Anterior cingulate cortex (tissue), 58 donors: ENCODE measurements around the gene AK9.
"Not testable (repeated sequence)": the region's sequence is repeated elsewhere in the genome, so short reads cannot be mapped to it uniquely, and the experiment has no call there.

Source experiments
- DNase-seq, 58 donors: peaks; one replicate each; lab custom pipeline; 2025; lab: John Stamatoyannopoulos, UW

The AK9 gene

DNA sequence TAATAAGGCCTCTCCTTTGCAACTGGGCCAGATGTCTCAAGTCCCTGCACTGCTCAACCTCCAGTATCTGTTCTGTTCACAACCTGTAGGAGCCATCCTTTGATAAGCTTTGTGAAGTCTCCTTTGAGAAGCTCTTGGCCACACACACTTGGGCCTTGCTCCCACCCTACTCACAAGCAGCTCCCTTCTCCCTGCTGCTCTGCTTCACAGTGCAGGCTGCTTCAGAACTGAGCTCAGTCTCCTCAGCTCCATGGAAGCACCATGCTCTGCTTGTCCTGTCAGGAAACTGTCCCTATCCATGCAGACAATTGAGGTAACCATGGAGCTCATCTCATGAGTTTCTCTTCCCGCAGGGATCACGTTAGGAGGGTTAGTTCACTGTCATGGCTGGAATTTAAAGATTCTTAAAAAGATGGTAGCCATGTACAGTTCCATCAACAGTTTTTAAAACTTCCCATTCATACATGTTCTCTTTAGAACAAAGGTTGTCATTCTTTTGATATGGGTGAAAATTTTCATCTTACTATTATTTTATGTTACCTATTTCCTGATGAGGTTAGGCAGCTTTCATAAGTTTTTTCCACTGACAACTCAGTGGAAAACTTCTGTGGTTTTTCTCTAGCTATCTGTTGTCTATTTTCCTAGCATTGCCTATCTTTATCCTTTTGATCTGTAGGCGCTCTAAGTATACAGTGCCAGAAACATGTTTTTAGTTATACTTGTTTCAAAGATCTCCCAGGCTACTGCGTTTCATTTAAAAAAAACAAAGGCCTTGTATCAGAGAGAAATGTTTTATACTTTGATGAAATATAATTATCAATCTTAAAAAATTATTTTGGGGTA is 62.6 kb downstream of the AK9 start:
- DNase-seq: no peak

DNA sequence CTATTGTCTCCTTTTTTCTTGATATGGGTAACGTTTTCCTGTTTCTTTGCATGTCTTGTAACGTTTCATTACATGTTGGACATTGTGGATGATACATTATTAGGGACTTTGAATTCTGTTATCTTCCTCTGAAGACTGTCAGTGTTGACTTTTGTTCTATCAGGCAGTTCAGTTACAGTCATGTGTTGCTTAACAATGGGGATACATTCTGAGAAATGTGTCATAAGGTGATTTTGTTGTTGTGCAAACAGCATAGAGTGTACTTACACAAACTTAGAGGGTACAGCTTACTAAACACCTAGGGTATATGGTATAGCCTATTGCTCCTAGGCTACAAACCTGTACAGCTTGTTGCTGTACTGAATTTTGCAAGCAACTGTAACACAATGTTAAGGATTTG is 64.7 kb downstream of the AK9 start:
- no peak for DNase-seq

DNA sequence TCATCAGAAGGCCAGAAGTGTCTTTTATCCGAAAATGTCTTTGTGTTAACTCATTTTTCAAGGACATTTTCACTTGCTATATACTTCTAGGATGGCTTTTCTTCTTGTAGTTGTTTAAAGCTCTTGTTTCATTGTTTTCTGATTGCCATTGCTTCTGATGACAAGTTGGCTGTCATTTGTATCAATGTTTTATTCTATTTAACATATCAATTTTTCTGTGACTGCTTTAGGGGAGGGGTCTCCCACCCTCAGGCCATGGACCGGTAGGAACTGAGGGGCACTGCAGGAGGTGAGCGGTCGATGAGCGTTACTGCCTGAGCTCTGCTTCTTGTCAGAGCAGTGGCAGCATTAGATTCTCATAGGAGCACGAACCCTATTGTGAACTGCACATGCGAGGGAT is 65.8 kb downstream of the AK9 start:
- no peak for DNase-seq

DNA sequence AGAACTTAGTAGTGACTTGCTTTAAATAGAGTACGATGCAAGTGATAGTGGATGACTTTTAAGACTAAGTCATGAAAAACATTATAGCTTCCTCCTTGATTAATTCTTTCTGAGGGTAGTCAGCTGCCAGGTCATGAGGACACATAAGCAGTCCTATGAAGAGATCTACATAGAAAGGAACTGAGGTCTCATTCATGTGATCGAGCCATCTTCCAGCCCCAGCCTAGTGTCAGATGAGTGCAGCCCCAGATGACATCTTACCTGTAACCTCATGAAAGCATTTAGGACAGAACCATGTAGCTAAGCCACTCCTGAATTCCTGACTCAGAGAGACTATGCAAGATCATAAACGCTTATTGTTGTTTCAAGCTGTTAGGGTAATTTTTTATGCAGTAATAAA is 67.7 kb downstream of the AK9 start:
- DNase-seq: no peak

DNA sequence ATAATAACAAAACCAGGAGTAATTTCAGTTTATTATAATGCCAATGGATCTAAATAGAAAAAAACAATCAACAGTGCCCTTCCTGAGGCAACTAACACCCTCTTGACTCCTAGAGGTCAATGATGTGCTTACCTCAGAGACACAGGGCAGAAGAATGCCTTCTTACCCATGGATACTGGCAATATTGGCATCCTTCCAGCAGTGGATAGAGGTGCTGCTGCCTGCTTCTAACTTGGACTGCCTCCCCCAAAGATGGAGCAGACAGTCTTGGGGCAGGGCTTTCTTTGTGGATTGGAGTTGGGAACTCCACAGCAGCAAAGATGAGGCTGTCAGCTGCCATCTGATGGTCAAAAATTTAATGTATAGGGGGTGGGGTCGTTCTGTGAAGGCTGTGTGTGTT is 78.7 kb downstream of the AK9 start:
- DNase-seq: no peak

DNA sequence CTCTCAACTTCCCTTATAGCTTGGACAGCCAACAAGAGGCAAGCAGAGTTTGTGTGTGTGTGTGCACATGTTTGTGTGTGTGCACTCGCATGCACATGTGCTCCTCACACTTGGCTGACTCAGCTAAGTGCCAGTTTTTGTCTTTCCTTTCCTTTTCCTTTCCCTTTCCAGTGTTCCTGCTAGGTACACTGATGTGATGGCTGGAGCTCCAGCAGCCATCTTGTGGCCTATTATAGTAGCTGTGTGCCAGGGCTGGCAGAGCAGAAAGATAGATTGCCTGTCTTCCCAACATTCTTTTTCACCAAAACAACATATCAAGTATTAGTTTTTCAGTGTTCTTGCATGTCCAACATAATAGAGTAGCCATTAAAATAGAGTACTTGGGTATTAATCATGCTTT is 79.5 kb downstream of the AK9 start:
- DNase-seq: no peak

DNA sequence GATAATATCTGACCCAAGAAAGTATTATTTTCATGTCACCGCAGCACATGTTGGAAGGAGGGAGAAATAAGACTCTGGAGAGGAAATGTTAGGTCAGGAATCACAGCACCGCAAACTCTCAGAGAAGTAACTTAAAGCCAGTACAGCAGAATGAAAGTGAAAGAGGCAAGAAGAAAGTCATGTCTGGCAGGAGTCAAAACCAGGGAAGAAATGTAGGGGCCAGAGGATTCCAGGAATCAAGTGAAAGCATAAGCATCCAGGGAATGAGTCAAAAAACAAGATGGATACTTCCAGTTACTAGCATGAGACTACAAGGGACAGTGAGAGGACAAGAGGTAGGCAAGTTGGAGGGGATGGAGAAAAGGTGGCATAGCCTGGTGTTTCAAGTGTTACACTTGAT is 80.4 kb downstream of the AK9 start:
- no peak for DNase-seq

DNA sequence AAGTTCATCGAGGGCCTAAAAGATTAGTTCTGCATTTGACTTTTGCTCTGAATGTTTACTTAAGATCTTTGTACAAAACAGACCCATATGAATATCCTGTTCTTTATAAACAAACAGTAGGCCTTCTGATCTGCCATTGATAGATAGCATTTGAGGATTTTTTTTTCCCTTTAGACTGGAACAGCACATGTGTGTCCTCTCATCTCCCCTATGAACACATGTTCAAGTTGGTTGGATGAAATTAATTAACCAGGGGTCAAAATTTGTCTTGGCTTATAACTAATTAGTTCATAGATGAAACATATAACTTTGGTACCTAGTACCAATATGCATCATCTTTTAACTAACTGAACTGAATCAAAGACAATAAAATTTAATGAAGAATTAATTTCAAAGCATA is 81.3 kb downstream of the AK9 start:
- DNase-seq: no peak

DNA sequence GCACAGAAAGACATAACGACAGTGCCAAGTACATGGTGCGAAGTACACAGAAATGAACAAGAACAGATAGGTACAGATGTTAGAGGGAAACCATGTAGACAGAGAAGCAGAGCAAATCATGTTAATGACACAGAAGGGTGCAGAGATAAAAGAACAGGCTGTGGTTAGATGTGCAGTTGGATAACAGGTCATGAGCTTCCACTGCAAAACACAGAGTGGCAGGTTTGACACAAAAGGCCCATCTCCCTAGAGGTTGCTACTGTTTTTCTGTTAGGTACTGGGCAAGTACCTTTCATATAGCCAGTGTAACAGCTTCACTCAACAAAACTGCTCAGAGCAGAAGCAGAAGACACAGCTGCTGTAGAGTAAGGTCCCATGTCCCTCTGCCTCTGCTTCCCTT is 84.6 kb downstream of the AK9 start:
- no peak for DNase-seq

DNA sequence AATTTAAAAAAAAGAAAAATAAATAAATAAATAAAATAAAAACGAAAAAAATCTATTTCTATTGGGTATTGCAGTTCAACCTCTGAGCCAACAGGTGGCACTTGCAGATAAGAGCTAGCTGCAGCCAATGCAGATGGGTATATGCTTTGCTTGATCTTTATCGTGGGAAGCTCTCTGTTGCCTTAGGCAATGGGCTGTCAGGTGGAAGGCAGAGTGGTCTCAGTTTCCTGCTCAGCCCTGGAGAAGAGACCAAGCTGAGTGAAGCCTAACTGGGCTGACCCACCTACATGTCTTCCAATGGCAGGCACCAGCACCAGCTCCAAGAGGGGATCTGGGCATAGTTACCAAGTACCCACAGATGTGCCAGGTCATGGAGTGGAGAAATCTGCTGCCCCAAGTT is 95.0 kb downstream of the AK9 start:
- DNase-seq: no peak

DNA sequence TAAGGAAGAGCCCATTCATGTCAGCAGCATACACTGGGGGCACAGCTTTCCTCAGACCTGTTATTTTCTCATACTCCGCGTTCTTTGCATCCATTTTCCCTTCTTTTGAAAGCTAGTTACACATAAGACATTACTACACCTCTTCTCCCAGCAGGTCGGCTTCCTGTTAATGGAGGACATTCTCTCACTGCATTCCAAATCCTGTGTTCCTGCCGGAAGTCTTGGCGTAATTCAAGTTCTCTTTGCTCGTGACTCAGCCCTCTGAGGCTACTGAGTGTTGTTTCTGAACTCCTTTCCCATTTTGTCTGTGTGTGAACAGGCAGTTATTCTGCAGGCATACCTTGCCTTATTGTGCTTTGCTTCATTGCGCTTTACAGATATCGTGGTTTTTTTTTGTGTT is 110.5 kb downstream of the AK9 start:
- DNase-seq: no peak

DNA sequence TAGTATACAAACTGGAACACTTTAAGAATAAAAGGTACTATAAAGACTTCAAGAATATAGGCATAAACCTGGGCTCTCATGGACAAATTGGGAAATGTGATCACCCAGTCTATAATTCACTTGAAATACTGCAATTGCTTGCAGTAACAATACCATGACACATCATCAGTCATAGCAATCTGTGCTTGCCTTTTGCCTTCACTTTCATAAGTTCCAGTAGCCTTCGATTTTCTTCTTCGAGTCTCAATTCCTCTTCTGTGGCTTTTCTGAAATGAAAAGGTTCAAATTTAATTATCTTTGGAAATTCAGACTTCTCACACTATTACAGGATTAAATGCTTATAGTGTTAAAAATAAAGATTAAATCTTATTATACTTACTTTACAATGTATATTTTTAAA is 111.6 kb downstream of the AK9 start:
- DNase-seq: no peak

DNA sequence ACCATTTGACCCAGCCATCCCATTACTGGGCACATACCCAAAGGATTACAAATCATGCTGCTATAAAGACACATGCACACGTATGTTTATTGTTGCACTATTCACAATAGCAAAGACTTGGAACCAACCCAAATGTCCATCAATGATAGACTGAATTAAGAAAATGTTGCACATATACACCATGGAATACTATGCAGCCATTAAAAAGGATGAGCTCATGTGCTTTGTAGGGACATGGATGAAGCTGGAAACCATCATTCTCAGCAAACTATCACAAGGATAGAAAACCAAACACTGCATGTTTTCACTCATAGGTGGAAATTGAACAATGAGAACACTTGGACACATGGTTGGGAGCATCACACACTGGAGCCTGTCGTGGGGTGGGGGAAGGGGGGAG is 121.1 kb downstream of the AK9 start:
- DNase-seq: not testable (repeated sequence)

DNA sequence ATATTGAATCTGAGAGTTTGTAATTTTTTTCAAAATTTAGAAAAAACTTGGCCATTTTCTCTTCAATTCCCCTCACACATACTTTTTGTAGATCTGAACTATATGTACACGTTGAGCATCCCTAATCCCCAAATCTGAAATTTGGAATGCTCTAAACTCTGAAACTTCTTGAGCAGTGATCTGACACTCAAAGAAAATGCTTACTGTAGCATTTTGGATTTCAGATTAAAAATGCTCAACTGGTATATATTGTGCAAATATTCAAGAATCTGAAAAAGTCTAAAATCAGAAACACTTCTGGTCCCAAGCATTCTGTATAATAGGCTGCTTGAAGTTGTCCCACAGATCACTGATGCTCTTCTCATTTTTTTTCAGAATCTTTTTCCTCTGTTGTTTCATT is 129.2 kb downstream of the AK9 start:
- no peak for DNase-seq

DNA sequence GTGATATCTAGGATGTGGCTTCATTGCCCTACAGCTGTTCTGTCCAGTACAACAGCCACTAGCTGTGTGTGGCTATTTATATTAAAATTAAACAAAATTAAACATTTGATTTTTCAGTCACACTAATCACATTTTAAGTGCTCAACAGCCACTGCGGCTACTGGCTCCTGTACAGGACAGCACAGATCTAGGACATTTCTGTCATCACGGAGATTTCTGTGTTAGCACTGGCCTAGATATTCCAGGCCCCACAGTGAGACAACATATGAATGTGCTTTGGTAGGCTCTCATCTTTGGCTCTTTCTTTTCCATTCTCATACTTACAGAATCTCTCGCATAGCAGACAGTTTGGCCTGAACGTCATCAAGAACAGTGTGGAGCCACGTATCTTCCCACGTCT is 159.6 kb downstream of the AK9 start:
- peak in 2 of 58 donors; percentile 3 to 4 for DNase-seq

DNA sequence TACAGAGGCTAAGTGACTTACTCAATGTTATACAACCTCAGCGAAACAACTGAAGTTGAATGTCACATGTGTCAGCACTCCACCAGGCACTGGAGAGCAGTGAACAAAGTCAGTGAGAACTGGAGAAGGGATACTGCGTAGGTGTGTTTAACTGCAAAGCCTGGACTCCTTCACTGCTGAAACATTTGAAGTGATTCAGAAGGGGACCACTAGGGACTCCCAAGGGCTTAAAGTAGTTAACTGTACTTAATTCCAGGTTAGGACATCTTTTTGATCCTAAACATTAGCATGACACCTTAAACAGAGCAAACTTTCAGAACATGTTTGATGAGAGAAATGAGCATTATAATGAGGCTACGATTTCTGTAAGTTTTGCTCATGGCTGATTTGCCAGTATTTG is 163.0 kb downstream of the AK9 start:
- DNase-seq: no peak

DNA sequence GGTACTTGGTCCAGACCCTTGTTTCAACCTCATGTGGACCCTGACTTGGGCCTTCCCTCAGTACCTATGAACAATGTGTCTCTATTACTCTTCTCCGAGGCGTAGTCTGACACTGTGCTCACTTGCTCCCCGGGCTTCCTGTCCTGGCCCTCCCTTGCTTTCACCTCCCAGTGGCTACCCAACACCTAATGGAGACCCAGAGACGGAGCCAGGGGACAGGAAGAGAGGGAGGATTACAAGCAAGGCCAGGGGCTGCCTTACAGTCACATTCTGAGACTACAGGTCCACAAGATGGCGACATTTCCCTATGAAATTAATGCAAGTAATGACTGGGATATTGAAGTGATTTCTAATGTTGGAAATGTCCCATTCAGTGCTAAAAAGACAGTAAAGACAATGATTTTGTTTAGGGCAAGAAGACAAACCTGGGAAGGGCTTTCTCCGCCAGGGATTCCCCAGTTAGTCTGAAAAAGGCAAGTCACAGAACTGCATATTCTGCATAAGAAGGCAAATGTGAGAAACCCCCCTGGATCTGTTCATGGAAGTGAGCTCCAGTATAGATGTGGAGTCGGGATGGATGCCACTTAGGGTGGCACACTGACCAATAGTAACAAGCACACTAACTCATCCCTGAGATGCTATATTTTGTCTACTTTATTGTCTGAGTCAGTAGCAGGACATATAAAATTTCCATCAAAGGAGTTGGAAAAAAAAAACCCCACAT is 163.9 kb downstream of the AK9 start:
- peak in 20 of 58 donors; percentile 1 to 35 (median 4) for DNase-seq

DNA sequence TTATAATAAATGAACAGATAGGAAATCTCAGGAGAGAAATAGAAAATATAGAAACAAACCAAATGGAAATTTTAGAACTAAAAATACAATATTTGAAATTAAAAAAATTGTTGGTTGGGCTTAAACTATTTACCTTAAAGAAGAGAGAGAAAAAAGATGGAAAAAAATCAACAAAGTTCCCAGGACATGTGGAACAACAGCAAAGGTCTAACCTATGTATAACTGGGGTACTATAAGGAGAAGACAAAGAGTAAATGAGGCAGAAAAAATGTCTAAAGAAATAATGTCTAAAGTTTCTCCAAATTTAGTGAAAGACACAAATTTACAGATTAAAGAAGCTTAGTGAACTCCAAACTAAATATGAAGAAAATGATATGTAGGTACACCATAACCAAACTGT is 166.9 kb downstream of the AK9 start:
- DNase-seq: no peak

DNA sequence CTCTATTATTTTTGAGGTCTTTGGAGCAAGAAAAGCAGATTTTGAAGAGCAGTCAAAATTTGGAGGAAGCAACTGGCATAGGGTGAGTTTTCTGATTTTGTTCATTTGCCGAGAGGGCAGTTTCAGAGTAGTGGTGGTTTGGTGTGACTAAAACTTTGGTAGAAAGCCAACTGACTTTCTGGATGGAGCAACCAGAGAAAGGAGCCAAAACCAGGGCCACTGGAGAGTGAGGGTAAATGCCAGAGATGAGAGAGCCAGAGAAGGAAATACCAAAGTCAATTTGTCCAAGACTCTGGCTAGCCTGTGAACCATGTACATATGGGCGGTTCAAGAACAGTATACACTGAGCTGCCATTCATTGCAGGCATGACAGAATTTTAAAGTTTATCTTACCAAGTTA is 167.5 kb downstream of the AK9 start:
- no peak for DNase-seq

DNA sequence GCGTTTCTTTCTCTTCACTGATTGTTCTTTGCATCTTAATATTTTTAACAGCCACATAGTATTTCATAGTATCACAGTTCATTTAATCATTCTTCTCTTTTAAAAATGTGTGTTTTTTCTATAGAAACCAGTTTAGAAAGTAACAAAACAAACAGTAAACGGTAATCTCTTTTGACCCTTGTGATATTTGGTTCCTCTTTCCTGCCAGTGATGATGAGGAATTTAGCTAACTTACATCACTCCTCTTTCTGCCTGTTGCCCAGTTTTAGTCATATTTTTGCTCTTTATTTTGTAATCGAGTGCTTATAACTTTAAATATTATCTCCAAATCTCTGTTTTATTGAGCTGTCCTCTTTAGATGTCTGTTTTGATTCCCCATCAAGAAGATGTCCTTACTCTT is 169.9 kb downstream of the AK9 start:
- DNase-seq: no peak

DNA sequence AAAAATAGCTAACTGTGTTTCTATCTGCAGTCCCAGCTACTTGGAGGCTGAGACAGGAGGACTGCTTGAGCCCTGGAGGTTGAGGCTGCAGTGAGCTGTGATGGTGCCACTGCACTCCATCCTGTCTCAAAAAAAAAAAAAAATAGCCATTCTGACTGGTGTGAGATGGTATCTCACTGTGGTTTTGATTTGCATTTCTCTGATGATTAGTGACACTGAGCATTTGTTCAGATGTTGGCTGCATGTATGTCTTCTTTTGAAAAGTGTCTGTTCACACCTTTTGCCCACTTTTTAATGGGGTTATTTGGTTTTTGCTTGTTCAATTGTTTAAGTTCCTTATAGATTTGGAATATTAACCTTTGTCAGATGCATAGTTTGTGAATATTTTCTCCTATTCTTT is 171.4 kb downstream of the AK9 start:
- DNase-seq: not testable (repeated sequence)

DNA sequence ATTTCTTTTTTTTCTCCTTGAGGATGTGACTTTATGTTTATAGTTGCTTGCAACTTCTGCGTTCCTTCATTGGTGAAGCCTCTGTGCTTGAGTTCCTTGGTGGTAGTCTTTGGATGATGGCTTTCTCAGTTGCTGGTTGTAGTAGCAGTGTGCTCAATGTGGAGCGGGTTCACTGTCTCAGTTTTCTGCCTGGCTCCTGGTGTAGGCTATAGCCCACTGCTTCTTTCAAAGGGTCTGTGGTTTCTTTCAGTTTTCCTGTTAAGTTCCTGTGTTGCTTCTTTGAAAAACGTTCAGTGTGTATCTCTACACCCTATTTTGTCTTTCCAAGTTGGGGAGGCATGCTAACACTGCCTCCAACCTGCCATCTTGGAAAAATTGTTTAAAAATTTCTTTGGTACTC is 174.1 kb downstream of the AK9 start:
- DNase-seq: no peak
